ENCODE measurements around the gene SSNA1.

SSNA1 gene

GRCh38 chr9:137201205-137201868 is 12.9 kb downstream of the SSNA1 start:
- DNase-seq (ENCODE audit: low spot score) = no peak

- no peak for DNase-seq (ENCODE audit: low spot score)
Measured at GRCh38 chr9:137202966-137203365, 14.5 kb downstream of the SSNA1 start.

DNA sequence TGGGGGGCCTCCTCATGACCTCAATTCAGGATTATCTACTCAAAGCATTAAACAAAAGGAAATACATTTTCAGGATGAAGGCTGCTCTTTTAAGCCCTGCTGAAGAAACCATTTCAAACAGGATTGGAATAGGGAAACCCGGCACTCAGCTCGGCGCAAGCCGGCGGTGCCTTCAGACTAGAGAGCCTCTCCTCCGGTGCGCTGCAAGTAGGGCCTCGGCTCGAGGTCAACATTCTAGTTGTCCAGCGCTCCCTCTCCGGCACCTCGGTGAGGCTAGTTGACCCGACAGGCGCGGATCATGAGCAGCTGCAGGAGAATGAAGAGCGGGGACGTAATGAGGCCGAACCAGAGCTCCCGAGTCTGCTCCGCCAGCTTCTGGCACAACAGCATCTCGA is 16.3 kb downstream of the SSNA1 start:
- no peak for DNase-seq (ENCODE audit: low spot score)

GRCh38 chr9:137205126-137206069 is 16.9 kb downstream of the SSNA1 start, which contains the start of the genes NDOR1 and TMEM203:
NDOR1 (plus strand) TSS chr9:137205700; CDS start chr9:137205778, 78 bp downstream.
TMEM203 (minus strand) TSS chr9:137205648; CDS start chr9:137205414, 234 bp downstream.
- peak; percentile 95 for DNase-seq (ENCODE audit: low spot score)

GRCh38 chr9:137206602-137207001 is 18.1 kb downstream of the SSNA1 start:
- no peak for DNase-seq (ENCODE audit: low spot score)

DNA sequence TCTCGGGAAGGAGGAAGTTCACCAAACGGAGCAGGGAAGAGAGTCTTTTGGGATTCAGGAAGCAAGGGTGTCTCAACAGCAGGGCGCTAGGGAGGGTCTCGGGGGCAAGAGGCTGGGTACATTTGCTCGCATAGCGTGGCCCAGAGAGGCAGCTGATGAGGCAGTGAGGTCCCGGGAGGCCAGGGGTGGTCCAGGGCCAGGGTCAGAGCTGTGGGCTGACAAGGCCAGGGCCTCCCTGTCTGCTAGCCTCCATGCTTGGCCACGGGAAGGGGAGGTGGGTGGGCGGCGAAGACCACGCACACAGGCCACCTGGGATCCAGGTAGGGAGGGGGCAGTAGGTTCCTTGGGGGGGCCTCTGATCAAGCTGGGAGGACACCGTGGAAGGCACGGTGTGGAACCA is 23.1 kb downstream of the SSNA1 start:
- DNase-seq (ENCODE audit: low spot score) = no peak

DNA sequence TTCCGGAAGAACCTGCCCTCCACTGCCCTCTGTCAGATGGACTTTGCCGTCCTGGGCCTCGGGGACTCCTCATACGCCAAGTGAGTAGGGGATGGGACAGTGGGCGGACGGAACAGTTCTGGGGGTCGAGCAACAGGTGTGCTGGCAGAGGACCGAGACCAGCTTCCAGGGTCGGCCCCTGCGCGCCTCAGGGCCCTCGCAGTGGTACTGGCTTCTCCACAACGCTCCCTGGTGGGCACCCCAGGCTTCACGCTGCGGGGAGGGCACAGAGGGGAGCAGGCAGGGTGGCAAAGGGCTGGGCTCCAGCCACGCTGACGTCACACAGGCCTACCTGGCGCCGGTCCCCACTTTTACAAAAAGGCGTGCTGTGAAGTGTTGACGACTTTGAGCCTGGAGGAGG is 24.0 kb downstream of the SSNA1 start:
- DNase-seq (ENCODE audit: low spot score) = no peak

DNA sequence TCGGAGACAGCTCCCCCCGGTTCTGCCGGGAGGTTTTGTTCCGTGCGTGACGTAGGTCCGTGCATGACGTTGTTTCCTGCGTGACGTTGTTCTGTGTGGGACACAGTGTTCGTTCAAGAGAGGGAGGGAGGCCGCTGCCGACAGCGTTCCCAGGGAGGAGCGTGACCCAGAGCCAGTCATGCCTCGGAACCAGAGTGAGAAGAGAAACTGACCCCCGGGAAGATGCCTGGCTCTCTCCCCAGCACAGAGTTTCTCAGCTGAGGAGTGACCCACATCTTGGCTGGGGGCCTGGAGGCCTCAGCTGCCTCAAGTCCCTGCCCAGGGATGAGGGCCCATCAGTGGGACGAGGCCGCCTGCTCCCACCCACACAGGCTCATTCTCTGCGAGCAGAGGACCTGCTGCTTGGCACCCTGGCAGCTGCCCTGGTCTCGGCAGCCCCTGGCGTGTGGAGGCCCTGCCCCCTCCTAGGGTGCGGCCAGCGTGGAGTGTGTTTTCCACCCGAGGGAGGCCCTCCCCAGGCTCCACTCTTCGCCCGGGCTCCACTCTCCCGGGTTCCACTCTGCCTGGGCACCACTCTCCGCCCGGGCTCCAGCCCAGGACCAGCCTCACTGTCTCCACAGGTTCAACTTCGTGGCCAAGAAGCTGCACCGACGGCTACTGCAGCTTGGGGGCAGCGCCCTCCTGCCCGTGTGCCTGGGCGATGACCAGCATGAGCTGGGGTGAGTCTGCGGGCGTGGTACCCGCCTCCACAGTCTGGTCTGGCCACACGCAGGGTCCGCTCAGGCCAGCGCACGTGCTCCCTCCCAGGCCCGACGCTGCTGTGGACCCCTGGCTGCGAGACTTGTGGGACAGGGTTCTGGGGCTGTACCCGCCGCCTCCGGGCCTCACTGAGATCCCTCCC is 24.9 kb downstream of the SSNA1 start:
- DNase-seq (ENCODE audit: low spot score) = no peak

DNA sequence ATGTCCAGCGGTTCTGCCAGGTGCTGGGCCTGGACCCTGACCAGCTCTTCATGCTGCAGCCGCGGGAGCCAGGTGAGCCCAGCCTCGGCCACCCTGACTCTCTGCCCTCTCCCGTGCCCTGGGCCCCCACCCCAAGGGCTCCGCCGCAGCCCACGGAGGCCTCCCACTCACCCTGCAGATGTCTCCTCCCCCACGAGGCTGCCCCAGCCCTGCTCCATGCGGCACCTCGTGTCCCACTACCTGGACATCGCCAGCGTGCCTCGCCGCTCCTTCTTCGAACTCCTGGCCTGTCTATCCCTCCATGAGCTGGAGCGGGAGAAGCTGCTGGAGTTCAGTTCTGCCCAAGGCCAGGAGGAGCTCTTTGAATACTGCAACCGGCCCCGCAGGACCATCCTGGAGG is 26.1 kb downstream of the SSNA1 start:
- no peak for DNase-seq (ENCODE audit: low spot score)

- no peak for DNase-seq (ENCODE audit: low spot score)
Measured at GRCh38 chr9:137215196-137215986, 26.9 kb downstream of the SSNA1 start.

DNA sequence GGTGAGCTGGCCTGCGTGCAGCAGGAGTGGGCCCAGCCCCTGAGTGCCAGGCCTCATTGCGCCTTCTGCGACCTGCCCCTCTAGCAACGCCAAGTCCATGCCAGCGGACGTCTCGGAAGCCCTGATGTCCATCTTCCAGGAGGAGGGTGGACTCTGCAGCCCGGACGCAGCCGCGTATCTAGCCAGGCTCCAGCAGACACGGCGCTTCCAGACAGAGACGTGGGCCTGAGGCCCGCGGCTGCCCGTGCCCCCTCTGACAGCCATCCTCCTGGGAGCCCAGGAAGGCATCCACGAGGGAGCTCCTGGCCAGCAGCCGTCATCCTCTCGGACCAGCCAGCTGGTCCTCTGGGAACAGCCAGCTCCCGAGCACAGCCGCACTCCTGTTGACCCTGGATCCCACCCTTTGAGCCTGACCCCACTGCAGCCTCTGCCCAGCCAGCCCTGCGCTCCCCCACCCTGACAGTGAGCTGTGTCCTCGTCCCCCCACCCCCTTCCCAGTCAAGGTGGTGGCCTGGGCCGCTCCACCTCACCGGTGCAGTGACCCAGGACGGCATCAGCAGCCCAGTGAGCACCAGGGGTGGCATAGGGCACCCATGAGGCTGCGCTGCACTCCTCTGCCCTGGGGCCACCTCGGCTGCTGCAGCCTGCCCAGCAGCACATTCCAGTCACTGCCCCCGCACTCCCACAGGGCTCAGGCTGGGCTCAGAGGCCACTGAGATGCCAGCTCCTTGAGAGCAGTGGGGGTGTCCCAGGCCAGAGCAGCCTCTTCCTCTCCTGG is 27.9 kb downstream of the SSNA1 start:
- DNase-seq (ENCODE audit: low spot score) = no peak

DNA sequence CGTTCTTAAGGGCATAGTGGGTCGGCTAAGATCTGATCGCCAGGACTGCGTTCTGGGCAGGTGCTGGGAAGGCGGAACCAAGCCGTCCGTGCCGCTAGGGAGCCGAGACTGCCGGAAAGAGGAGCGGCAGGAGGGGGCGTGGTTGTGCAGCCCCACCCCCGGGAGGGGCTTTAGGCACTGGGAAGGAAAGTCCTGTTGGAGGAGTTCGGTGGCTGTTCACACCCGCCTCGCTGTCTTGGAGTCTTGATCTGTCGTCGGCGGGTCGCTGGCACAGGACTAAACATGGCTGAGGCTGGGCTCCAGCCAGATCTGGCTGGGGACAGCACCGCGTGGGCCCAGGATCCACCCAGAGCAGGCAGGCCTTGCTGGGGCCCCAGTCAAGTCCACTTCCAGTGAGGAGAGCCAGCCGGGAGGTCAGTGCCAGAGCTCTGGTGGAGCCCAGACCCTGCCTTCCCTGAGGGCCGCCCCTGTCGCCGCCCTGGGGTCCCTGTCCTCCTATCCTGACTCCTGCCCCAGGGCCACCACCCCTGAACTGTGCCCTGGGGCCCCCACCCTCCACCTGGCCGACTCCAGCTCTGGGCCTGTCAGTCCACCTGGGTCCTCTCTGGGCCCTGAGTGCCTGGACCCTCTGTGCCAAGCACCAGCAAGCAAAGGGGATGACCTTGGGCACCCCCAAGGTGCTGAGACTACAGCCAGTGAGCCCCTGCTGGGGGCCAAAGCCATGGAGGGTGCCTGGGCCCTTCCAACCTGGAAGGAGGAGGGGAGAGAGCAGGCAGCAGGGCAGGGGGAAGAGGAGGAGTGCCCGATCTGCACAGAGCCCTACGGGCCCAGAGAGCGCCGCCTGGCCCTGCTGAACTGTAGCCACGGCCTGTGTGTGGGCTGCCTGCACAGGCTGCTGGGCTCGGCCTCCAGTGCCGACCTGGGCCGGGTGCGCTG is 29.1 kb downstream of the SSNA1 start:
- peak; percentile 94 for DNase-seq (ENCODE audit: low spot score)

GRCh38 chr9:137218212-137218753 is 29.8 kb downstream of the SSNA1 start:
- DNase-seq (ENCODE audit: low spot score) = no peak

GRCh38 chr9:137218754-137219271 is 30.3 kb downstream of the SSNA1 start:
- DNase-seq (ENCODE audit: low spot score) = peak; percentile 89

GRCh38 chr9:137219757-137220316 is 31.4 kb downstream of the SSNA1 start:
- DNase-seq (ENCODE audit: low spot score) = no peak

GRCh38 chr9:137220317-137221094 is 32.0 kb downstream of the SSNA1 start:
- no peak for DNase-seq (ENCODE audit: low spot score)

GRCh38 chr9:137221095-137221505 is 32.6 kb downstream of the SSNA1 start:
- DNase-seq (ENCODE audit: low spot score) = no peak
